Activated CD8-positive, alpha-beta T cell treated with anti-CD3 and anti-CD28 coated beads, Interleukin-2, amount 10 ng/mL, durations not matched to agents 7 days and 5 days (primary cell): ENCODE measurements around the gene CHRDL2. TPM values are rescaled to one million over a fixed set of nuclear protein-coding genes. Genes with fewer than 3 reads are reported as not detected.
A peak's percentile ranks its signal among the peaks of the same experiment; 100 is the strongest.

Source experiments
- ATAC-seq: fragments of 150-1000 bp; cut with Tn5 transposase; one replicate; pipeline ENCODE4 v1.10.0; 2021; ENCODE audit warnings: moderate library complexity
- CTCF ChIA-PET: fragments of 350-600 bp; sonication (Branson Sonifier 250); formaldehyde crosslinking; loops from one replicate; lab custom pipeline; 2021; ENCODE audit warnings: antibody characterized with exemption; lab: Charles Lee
- POLR2A ChIA-PET: fragments of 350-600 bp; sonication (Branson Sonifier 250); formaldehyde crosslinking; loops from one replicate; lab custom pipeline; 2021; ENCODE audit warnings: antibody characterized with exemption; lab: Charles Lee
- DNase-seq: peaks from one replicate; pipeline ENCODE4 v3.0.0-alpha.2; 2020
- H3K27ac Mint-ChIP-seq: one replicate; pipeline ENCODE4 v1.8.0; 2021; ENCODE audit warnings: mild to moderate bottlenecking, mixed read lengths
- H3K27me3 Mint-ChIP-seq: one replicate; pipeline ENCODE4 v1.8.0; 2021; ENCODE audit warnings: low read depth, mixed read lengths
- H3K36me3 Mint-ChIP-seq: one replicate; pipeline ENCODE4 v1.8.0; 2021; ENCODE audit warnings: low read depth, mixed read lengths
- H3K4me1 Mint-ChIP-seq: one replicate; pipeline ENCODE4 v1.8.0; 2021; ENCODE audit warnings: low read depth, mixed read lengths
- H3K4me3 Mint-ChIP-seq: one replicate; pipeline ENCODE4 v1.8.0; 2021; ENCODE audit warnings: mild to moderate bottlenecking, mixed read lengths
- H3K9me3 Mint-ChIP-seq: one replicate; pipeline ENCODE4 v1.8.0; 2022; ENCODE audit warnings: mixed read lengths; ENCODE audit not compliant: insufficient read depth
- total RNA-seq, 2 experiments: library from RNA; stranded (reverse); gene quantifications; one replicate each; pipeline ENCODE4 v1.2.3, GENCODE V29; 2021

Gene CHRDL2
- total RNA-seq, 2 experiments from 2014 or later, result not detected

- H3K27me3 Mint-ChIP-seq, result no peaks in the 10 kb centered on the region
- H3K27ac Mint-ChIP-seq, result no peak overlapping the region
Measured at GRCh38 chr11:74694136-74694930, 36.9 kb downstream of the CHRDL2 start.

GRCh38 chr11:74693531-74693930 lies 37.7 kb downstream of the CHRDL2 start:
- H3K4me1 Mint-ChIP-seq, result no peaks in the 10 kb centered on the region
- ATAC-seq, result no peak
- POLR2A ChIA-PET, result interaction anchor here (0.6 kb wide), 1 partner anchor 228 kb away, joined by 3 read pairs; no protein-coding TSS in a partner anchor

More at GRCh38 chr11:74694136-74694930, 36.9 kb downstream of the CHRDL2 start:
- H3K36me3 Mint-ChIP-seq, result no peaks in the 10 kb centered on the region
- DNase-seq (no peak), ATAC-seq (no peak)
- no peaks in the 10 kb centered on the region for H3K4me1 Mint-ChIP-seq
- no peaks in the 10 kb centered on the region for H3K9me3 Mint-ChIP-seq
- ChIA-PET CTCF (interaction anchor here (1.8 kb wide), 1 partner anchor 8 kb away, joined by 11 read pairs; no protein-coding TSS in a partner anchor), POLR2A (interaction anchor here (0.6 kb wide), 1 partner anchor 228 kb away, joined by 3 read pairs; no protein-coding TSS in a partner anchor)
- no peak overlapping the region for H3K4me3 Mint-ChIP-seq

GRCh38 chr11:74691755-74692154 lies 39.5 kb downstream of the CHRDL2 start:
- H3K4me1 Mint-ChIP-seq, result no peaks in the 10 kb centered on the region
- POLR2A ChIA-PET, result interaction anchor here (0.6 kb wide), 1 partner anchor 428 kb away, joined by 4 read pairs; no protein-coding TSS in a partner anchor
- DNase-seq, result no peak
- ATAC-seq, result no peak
- no peaks in the 10 kb centered on the region for H3K9me3 Mint-ChIP-seq
- CTCF ChIA-PET, result interaction anchor here (1.4 kb wide), 1 partner anchor 9 kb away, joined by 6 read pairs; no protein-coding TSS in a partner anchor
- no peaks in the 10 kb centered on the region for H3K27me3 Mint-ChIP-seq
- H3K36me3 Mint-ChIP-seq, result no peaks in the 10 kb centered on the region
- H3K4me3 Mint-ChIP-seq, result no peak overlapping the region
- no peak overlapping the region for H3K27ac Mint-ChIP-seq

More at GRCh38 chr11:74693531-74693930, 37.7 kb downstream of the CHRDL2 start:
- H3K27me3 Mint-ChIP-seq, result no peaks in the 10 kb centered on the region
- no peaks in the 10 kb centered on the region for H3K36me3 Mint-ChIP-seq
- no peak overlapping the region for H3K27ac Mint-ChIP-seq
- no peak overlapping the region for H3K4me3 Mint-ChIP-seq
- CTCF ChIA-PET, result interaction anchor here (0.7 to 1.8 kb wide), 2 partner anchors 9 to 33 kb away, joined by 3 to 11 read pairs; no protein-coding TSS in a partner anchor
- DNase-seq, result no peak
- H3K9me3 Mint-ChIP-seq, result no peaks in the 10 kb centered on the region

- ATAC-seq, result no peak
- no peak overlapping the region for H3K27ac Mint-ChIP-seq
- CTCF ChIA-PET, result interaction anchor here (1.1 kb wide), 1 partner anchor 12 kb away, joined by 3 read pairs; no protein-coding TSS in a partner anchor
Measured at GRCh38 chr11:74689666-74690065, 41.6 kb downstream of the CHRDL2 start.

GRCh38 chr11:74687237-74688023 lies 43.8 kb downstream of the CHRDL2 start:
- CTCF ChIA-PET, result interaction anchor here (3.7 kb wide), 1 partner anchor 14 kb away, joined by 25 read pairs; no protein-coding TSS in a partner anchor
- H3K36me3 Mint-ChIP-seq, result no peaks in the 10 kb centered on the region
- DNase-seq, result no peak
- peaks cover 21% of the 10 kb centered on the region for H3K27me3 Mint-ChIP-seq
- no peak overlapping the region for H3K27ac Mint-ChIP-seq
- no peaks in the 10 kb centered on the region for H3K4me1 Mint-ChIP-seq
- ATAC-seq, result no peak
- H3K4me3 Mint-ChIP-seq, result no peak overlapping the region
- POLR2A ChIA-PET, result no interaction called here
- H3K9me3 Mint-ChIP-seq, result no peaks in the 10 kb centered on the region

More at GRCh38 chr11:74689666-74690065, 41.6 kb downstream of the CHRDL2 start:
- no peak for DNase-seq
- Mint-ChIP-seq H3K9me3 (no peaks in the 10 kb centered on the region), H3K4me1 (no peaks in the 10 kb centered on the region), H3K36me3 (no peaks in the 10 kb centered on the region), H3K27me3 (peaks cover 5% of the 10 kb centered on the region), H3K4me3 (no peak overlapping the region)
- POLR2A ChIA-PET, result no interaction called here

- Mint-ChIP-seq H3K4me1 (no peaks in the 10 kb centered on the region), H3K9me3 (no peaks in the 10 kb centered on the region), H3K36me3 (no peaks in the 10 kb centered on the region), H3K27me3 (peaks cover 23% of the 10 kb centered on the region), H3K4me3 (no peak overlapping the region), H3K27ac (no peak overlapping the region)
- DNase-seq (no peak), ATAC-seq (no peak)
- CTCF ChIA-PET, result interaction anchor here (0.9 to 3.7 kb wide), 2 partner anchors 9 to 15 kb away, joined by 3 to 25 read pairs; no protein-coding TSS in a partner anchor
- POLR2A ChIA-PET, result no interaction called here
Measured at GRCh38 chr11:74686792-74687191, 44.4 kb downstream of the CHRDL2 start.

GRCh38 chr11:74685905-74686304 lies 45.3 kb downstream of the CHRDL2 start:
- H3K4me3 Mint-ChIP-seq, result no peak overlapping the region
- peaks cover 23% of the 10 kb centered on the region for H3K27me3 Mint-ChIP-seq
- ChIA-PET CTCF (interaction anchor here (0.9 to 3.7 kb wide), 3 partner anchors 9 to 40 kb away, joined by 3 to 25 read pairs (median 3); no protein-coding TSS in a partner anchor), POLR2A (no interaction called here)
- DNase-seq (no peak), ATAC-seq (no peak)
- H3K36me3 Mint-ChIP-seq, result no peaks in the 10 kb centered on the region
- no peaks in the 10 kb centered on the region for H3K4me1 Mint-ChIP-seq
- H3K9me3 Mint-ChIP-seq, result no peaks in the 10 kb centered on the region
- no peak overlapping the region for H3K27ac Mint-ChIP-seq

GRCh38 chr11:74685338-74685737 lies 45.9 kb downstream of the CHRDL2 start:
- POLR2A ChIA-PET, result no interaction called here
- Mint-ChIP-seq H3K9me3 (no peaks in the 10 kb centered on the region), H3K36me3 (no peaks in the 10 kb centered on the region), H3K4me3 (no peak overlapping the region), H3K27me3 (peaks cover 23% of the 10 kb centered on the region), H3K27ac (no peak overlapping the region), H3K4me1 (no peaks in the 10 kb centered on the region)
- ATAC-seq (no peak), DNase-seq (no peak)
- CTCF ChIA-PET, result interaction anchor here (1.0 to 3.7 kb wide), 2 partner anchors 16 to 41 kb away, joined by 3 to 25 read pairs; no protein-coding TSS in a partner anchor

GRCh38 chr11:74684661-74685060 lies 46.6 kb downstream of the CHRDL2 start:
- no peak for ATAC-seq
- DNase-seq, result no peak
- no peaks in the 10 kb centered on the region for H3K9me3 Mint-ChIP-seq
- H3K27me3 Mint-ChIP-seq, result peaks cover 23% of the 10 kb centered on the region
- no peak overlapping the region for H3K27ac Mint-ChIP-seq
- no peaks in the 10 kb centered on the region for H3K4me1 Mint-ChIP-seq
- no peaks in the 10 kb centered on the region for H3K36me3 Mint-ChIP-seq
- POLR2A ChIA-PET, result no interaction called here
- H3K4me3 Mint-ChIP-seq, result no peak overlapping the region
- CTCF ChIA-PET, result interaction anchor here (1.0 to 3.7 kb wide), 2 partner anchors 17 to 42 kb away, joined by 3 to 25 read pairs; no protein-coding TSS in a partner anchor

- ChIA-PET POLR2A (no interaction called here), CTCF (interaction anchor here (0.7 kb wide), 2 partner anchors 232 to 273 kb away, joined by 3 read pairs; no protein-coding TSS in a partner anchor)
- Mint-ChIP-seq H3K27ac (no peak overlapping the region), H3K9me3 (no peaks in the 10 kb centered on the region), H3K36me3 (no peaks in the 10 kb centered on the region), H3K4me1 (no peaks in the 10 kb centered on the region), H3K27me3 (peaks cover 23% of the 10 kb centered on the region), H3K4me3 (no peak overlapping the region)
- DNase-seq (no peak), ATAC-seq (no peak)
Measured at GRCh38 chr11:74683941-74684481, 47.2 kb downstream of the CHRDL2 start.

- no peak overlapping the region for H3K4me3 Mint-ChIP-seq
- POLR2A ChIA-PET, result no interaction called here
Measured at GRCh38 chr11:74683279-74683871, 47.9 kb downstream of the CHRDL2 start.

More at GRCh38 chr11:74683279-74683871, 47.9 kb downstream of the CHRDL2 start:
- Mint-ChIP-seq H3K27ac (no peak overlapping the region), H3K27me3 (peaks cover 23% of the 10 kb centered on the region), H3K4me1 (no peaks in the 10 kb centered on the region), H3K9me3 (no peaks in the 10 kb centered on the region), H3K36me3 (no peaks in the 10 kb centered on the region)
- CTCF ChIA-PET, result interaction anchor here (0.7 to 2.2 kb wide), 2 partner anchors 19 to 231 kb away, joined by 3 to 6 read pairs; no protein-coding TSS in a partner anchor
- ATAC-seq (peak; percentile 40), DNase-seq (no peak)
